ENCODE results near the gene DNTTIP2. TPM values are rescaled to one million over a fixed set of nuclear protein-coding genes. Genes with fewer than 3 reads are reported as not detected.

Gene DNTTIP2
- total and polyA plus RNA-seq, 5 donors: 33.3 to 43.5 (median 38.2) TPM

DNA sequence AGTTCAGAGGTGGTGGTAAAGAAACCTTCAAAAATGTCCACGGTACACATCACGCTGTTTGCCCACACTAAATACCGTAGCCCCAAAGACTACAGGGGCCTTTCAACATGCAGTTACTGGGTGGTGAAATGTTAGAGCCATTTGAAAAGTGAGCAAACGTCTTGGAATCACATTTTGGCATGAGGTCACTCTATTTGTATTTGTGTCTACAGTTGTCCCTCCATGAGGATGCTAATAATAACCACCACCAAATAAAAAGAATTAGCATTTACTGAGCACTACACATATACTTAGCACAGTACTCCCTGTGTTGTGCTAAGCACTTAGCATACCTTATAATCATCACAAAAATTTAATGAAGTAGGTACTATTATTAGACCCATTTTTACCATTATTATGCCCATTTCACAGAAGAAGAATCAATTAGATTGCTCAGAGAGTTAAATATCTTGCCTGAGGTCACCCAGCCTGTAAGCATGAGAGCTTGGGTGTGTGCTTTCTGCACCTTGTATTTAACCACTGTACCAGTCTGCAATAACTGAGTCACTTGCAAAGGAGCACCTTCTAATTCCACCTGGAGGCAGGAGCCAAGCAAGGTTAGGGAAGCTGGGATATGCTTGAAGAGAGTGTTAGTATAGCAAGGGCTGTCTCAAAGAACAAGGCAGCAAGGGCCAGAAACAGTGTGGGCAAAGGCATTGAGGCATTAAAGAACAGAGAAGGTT is 57.4 kb downstream of the DNTTIP2 start:
- H3K4me3 ChIP-seq (ENCODE audit: low read length): no peak overlapping the region
- WGBS: 64% methylated on average over 4 of the region's 4 CpGs
- DNase-seq (no peak), ATAC-seq (no peak)
- no peaks in the 10 kb centered on the region for H3K9me3 ChIP-seq (ENCODE audit: control insufficient read depth, low read length)
- no peaks in the 10 kb centered on the region for H3K27me3 ChIP-seq (ENCODE audit: control insufficient read depth, insufficient read depth)
- no peak overlapping the region for H3K27ac ChIP-seq (ENCODE audit: low read length)
- H3K4me1 ChIP-seq (ENCODE audit: control insufficient read depth, insufficient read depth, low read length): peaks cover 5% of the 10 kb centered on the region
- intact Hi-C loops (cut with DNase I): no loop called here

DNA sequence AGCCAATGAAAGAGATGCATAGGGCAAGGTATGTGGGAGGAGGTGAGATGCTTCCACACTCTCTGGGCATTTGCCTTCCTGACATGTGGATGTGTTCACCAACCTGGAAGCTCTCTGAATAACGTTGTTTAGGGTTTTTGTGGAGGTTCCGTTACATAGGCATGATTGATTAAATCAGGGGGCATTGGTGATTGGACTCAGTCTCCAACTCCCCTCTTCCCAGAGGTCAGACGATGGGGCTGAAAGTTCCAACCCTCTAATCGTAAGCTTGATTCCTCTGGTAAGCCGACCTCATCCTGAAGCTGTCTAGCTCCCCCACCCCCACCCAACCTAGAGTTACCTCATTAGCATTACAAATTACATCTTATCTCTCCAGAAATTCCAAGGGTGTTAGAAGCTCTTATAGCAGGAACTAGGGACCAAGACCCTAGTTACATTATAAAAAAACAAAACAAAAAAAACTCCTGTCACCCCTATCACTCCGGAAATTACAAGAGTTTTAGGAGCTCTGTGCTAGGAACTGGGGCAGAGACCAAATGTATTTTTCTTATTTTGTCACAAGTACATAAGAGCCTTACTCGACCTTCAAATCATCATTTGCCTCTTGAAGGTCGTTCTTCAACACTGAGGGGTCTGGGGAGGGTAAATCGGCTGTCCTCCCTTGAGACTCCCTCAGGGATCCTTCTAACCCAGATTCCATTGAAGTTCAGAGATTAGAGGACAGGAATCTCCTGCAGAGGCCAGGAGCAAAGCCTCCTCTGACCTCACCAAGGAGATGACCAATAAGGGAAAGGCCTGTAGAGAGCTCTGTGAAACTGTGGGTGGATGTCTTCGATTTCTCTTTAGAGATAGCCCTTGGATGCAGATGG is 58.2 kb downstream of the DNTTIP2 start:
- 71% methylated on average over 10 of the region's 10 CpGs for WGBS
- intact Hi-C loops (cut with DNase I): no loop called here
- Histone ChIP-seq H3K9me3 (ENCODE audit: control insufficient read depth, low read length) (no peaks in the 10 kb centered on the region), H3K27me3 (ENCODE audit: control insufficient read depth, insufficient read depth) (no peaks in the 10 kb centered on the region), H3K4me3 (ENCODE audit: low read length) (no peak overlapping the region), H3K4me1 (ENCODE audit: control insufficient read depth, insufficient read depth, low read length) (peaks cover 5% of the 10 kb centered on the region), H3K27ac (ENCODE audit: low read length) (no peak overlapping the region)
- ATAC-seq (peak in 1 of 2 donors; percentile 54), DNase-seq (no peak)

DNA sequence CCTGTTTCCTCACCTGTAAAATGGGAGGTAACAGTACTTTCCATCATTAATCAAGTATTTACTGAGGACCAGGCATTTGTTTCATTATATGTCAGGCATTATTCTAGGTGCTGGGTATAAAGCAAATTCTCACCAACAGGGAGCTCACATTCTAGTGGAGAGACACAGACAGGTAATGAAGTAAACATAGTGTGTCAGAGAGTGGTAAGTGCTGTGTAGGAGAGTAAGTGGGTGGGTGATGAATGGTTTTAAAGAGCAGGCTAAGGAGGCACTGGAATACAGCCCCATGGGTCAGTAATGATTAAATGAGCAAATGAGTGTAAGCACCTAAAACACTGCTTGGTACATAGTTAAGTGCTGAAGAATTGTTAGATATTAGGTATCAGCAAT is 60.4 kb downstream of the DNTTIP2 start:
- no peak overlapping the region for H3K27ac ChIP-seq (ENCODE audit: low read length)
- H3K27me3 ChIP-seq (ENCODE audit: control insufficient read depth, insufficient read depth): no peaks in the 10 kb centered on the region
- ATAC-seq (no peak), DNase-seq (no peak)
- H3K9me3 ChIP-seq (ENCODE audit: control insufficient read depth, low read length): no peaks in the 10 kb centered on the region
- peaks cover 5% of the 10 kb centered on the region for H3K4me1 ChIP-seq (ENCODE audit: control insufficient read depth, insufficient read depth, low read length)
- intact Hi-C loops (cut with DNase I): loop anchor here in 2 of 4 donors (10.0 kb wide), 2 partner anchors 124 to 374 kb away; partner anchors contain the start of gene FNBP1L (in 1 of the 2)
- H3K4me3 ChIP-seq (ENCODE audit: low read length): no peak overlapping the region

DNA sequence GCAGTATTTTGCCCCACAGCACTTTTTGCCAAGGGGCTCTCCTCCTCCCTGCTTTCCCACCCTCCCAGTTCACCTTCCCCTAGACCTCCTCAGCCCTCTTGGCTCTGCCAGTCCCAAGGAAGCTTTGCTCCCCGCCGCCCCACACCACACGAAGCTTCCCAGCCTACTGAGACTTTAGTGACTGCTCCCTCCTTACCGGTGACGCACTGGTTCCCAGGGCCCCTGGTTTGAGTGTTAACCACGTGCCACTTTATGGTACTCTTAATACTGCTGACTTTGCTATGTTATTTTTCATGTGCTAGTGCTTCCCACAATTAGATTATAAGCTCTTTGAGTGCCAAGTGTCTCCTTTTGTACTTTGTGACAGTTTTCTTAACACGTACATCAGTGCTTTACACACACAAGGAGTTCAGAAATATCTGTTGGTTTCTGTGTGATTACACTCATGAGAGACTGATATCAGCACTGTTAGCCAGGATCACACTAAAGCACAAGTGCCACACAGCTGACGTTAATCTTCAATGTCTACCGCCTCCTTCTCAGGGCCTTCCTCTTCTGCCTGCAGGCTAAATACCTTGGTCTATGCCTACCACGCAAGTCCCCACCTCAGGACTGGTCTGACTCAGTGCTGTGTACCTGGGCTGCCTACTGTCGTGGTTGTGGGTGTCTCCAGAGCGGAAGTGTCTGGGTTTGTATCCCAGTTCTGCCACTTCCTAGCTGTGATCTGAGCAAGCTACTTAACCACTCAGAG is 61.0 kb downstream of the DNTTIP2 start:
- Histone ChIP-seq H3K27me3 (ENCODE audit: control insufficient read depth, insufficient read depth) (no peaks in the 10 kb centered on the region), H3K4me3 (ENCODE audit: low read length) (no peak overlapping the region), H3K9me3 (ENCODE audit: control insufficient read depth, low read length) (no peaks in the 10 kb centered on the region), H3K4me1 (ENCODE audit: control insufficient read depth, insufficient read depth, low read length) (peaks cover 5% of the 10 kb centered on the region), H3K27ac (ENCODE audit: low read length) (no peak overlapping the region)
- peak in 1 of 3 donors; percentile 48 for DNase-seq
- intact Hi-C loops (cut with DNase I): loop anchor here in 2 of 4 donors (10.0 kb wide), 2 partner anchors 123 to 373 kb away; partner anchors contain the start of gene FNBP1L (in 1 of the 2)
- 81% methylated on average over 12 of the region's 12 CpGs for WGBS
- no peak for ATAC-seq

DNA sequence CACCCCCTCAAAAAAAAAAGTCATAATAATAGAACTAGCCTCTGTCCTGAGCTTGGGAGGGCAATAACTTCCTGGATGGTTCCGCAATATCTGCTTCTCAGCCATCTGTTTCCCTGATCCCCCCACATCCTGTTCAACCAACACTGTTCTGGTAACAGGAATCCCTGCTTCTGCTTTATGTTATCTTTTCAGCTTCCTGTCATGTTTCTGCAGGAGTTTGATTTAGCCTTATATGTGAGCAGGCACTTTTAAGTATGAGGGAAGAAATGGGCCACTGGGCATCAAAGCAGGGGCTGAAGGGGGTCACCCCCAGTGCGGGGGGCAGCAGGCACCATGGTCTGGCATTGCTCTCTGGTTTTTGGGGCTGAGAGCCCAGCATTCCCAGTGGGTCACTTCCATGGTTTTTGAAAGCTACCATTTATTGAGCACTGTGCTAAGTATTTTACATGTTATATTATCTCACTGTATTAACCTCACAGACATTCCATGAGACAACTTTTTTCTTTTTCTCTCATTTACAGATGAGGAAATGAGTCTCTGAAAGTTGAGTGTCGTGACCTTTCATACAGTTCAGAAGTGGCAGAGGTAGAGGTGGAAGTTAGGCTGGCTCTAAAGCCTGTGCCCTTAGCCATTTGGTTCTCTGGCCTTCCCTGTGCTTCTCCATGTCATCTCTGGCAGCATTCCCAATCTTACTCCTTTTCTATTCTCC is 61.9 kb downstream of the DNTTIP2 start:
- no peak overlapping the region for H3K4me3 ChIP-seq (ENCODE audit: low read length)
- H3K27me3 ChIP-seq (ENCODE audit: control insufficient read depth, insufficient read depth): no peaks in the 10 kb centered on the region
- H3K27ac ChIP-seq (ENCODE audit: low read length): peak overlapping the region; percentile 42
- no peaks in the 10 kb centered on the region for H3K9me3 ChIP-seq (ENCODE audit: control insufficient read depth, low read length)
- ATAC-seq: peak; percentile 69 to 80
- WGBS: 24% methylated on average over 3 of the region's 3 CpGs
- DNase-seq: no peak
- intact Hi-C loops (cut with DNase I): loop anchor here in 2 of 4 donors (10.0 kb wide), 2 partner anchors 122 to 372 kb away; partner anchors contain the start of gene FNBP1L (in 1 of the 2)
- peaks cover 5% of the 10 kb centered on the region for H3K4me1 ChIP-seq (ENCODE audit: control insufficient read depth, insufficient read depth, low read length)

Small RNAs within 50 kb of the gene (microRNA-seq; reads per million reads assigned to microRNA genes)
- 9.6 to 23.6 reads per million in 2 donors for gene MIR760

Other genes starting within 250 kb of the DNTTIP2 start
- gene BCAR3, start 197.4 kb downstream of the DNTTIP2 start, total RNA-seq: 10 to 100 TPM; 12.5 to 17.4 (median 15.0) TPM
- gene BCAR3, start 197.4 kb downstream of the DNTTIP2 start, polyA plus RNA-seq: 10.1 TPM
- gene GCLM, start 30.2 kb upstream of the DNTTIP2 start, total RNA-seq: 10 to 100 TPM in 2 of 4 donors, 1 to 10 TPM in 2; 9.3 to 10.4 (median 10.1) TPM
- 3.8 TPM for gene GCLM, start 30.2 kb upstream of the DNTTIP2 start, polyA plus RNA-seq
- gene ABCA4, start 241.9 kb upstream of the DNTTIP2 start, total RNA-seq: under 1 TPM in 2 of 4 donors, not detected in 2; 0.06 to 0.19 TPM
- gene ABCA4, start 241.9 kb upstream of the DNTTIP2 start, polyA plus RNA-seq: 0.09 TPM

All from right cardiac atrium (tissue), 5 donors.